G401.6 (cell line): ENCODE data around the gene PTPRN2.
"Not testable (repeated sequence)": the region's sequence is repeated elsewhere in the genome, so short reads cannot be mapped to it uniquely, and the experiment has no call there.

Experiments used
- FAIRE-seq: peaks from 2 replicates; lab custom pipeline; 2012; peaks lifted over from hg19 to GRCh38; lab: Jason Lieb, UNC

The PTPRN2 gene

GRCh38 chr7:158532093-158532627 is 55.5 kb downstream of the PTPRN2 start:
- FAIRE-seq, result no peak

- no peak for FAIRE-seq
These were observed 56.0 kb downstream of the PTPRN2 start for GRCh38 chr7:158531661-158532060.

- no peak for FAIRE-seq
These were observed 56.6 kb downstream of the PTPRN2 start for GRCh38 chr7:158530800-158531609.

GRCh38 chr7:158529181-158530096 is 58.2 kb downstream of the PTPRN2 start:
- no peak for FAIRE-seq

- no peak for FAIRE-seq
These were observed 59.6 kb downstream of the PTPRN2 start for GRCh38 chr7:158527915-158528502.

GRCh38 chr7:158527495-158527894 is 60.1 kb downstream of the PTPRN2 start:
- FAIRE-seq, result no peak

- FAIRE-seq, result no peak
These were observed 60.6 kb downstream of the PTPRN2 start for GRCh38 chr7:158527038-158527437.

- FAIRE-seq, result no peak
These were observed 61.1 kb downstream of the PTPRN2 start for GRCh38 chr7:158526531-158526930.

GRCh38 chr7:158525648-158526484 is 61.8 kb downstream of the PTPRN2 start:
- no peak for FAIRE-seq

GRCh38 chr7:158524749-158525635 is 62.6 kb downstream of the PTPRN2 start:
- FAIRE-seq, result no peak

GRCh38 chr7:158524286-158524685 is 63.3 kb downstream of the PTPRN2 start:
- FAIRE-seq, result not testable (repeated sequence)

GRCh38 chr7:158523877-158524276 is 63.7 kb downstream of the PTPRN2 start:
- not testable (repeated sequence) for FAIRE-seq

GRCh38 chr7:158523165-158523856 is 64.3 kb downstream of the PTPRN2 start:
- not testable (repeated sequence) for FAIRE-seq

GRCh38 chr7:158521795-158522194 is 65.8 kb downstream of the PTPRN2 start:
- FAIRE-seq, result not testable (repeated sequence)

GRCh38 chr7:158520825-158521224 is 66.8 kb downstream of the PTPRN2 start:
- no peak for FAIRE-seq

GRCh38 chr7:158519633-158520174 is 67.9 kb downstream of the PTPRN2 start:
- no peak for FAIRE-seq

- FAIRE-seq, result no peak
These were observed 68.5 kb downstream of the PTPRN2 start for GRCh38 chr7:158518980-158519632.

- FAIRE-seq, result no peak
These were observed 70.1 kb downstream of the PTPRN2 start for GRCh38 chr7:158517571-158517970.

- FAIRE-seq, result no peak
These were observed 70.6 kb downstream of the PTPRN2 start for GRCh38 chr7:158517072-158517471.
